HG02885 (cell line): Measurements from ENCODE around the gene SND1.
A peak's percentile ranks its signal among the peaks of the same experiment; 100 is the strongest.

ENCODE experiments used
- ATAC-seq: cut with Tn5 transposase; IDR thresholded peaks from one replicate; pipeline ENCODE4 v1.9.1; 2021; ENCODE audit warnings: mild to moderate bottlenecking; ENCODE audit not compliant: unreplicated experiment, poor library complexity

The SND1 gene

GRCh38 chr7:128132426-128133069, 480.6 kb downstream of the SND1 start:
- ATAC-seq = no peak

DNA sequence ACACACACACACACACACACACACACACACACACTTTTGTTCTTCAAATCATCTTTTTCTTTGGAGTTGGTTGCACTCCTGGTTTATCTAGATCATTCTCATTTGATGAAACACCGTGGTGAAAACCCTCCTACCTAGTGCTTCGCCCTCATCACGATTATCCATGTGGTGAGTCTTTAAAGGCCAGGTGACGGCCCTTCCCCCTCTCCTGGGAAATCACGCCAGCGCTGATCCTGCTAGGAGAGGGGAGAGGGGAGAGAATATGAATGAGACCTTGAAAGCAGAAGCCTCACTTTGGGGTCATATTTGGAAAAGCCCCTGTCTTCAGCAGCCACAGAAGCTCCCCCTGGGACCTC, 483.1 kb downstream of the SND1 start:
- ATAC-seq = no peak

DNA sequence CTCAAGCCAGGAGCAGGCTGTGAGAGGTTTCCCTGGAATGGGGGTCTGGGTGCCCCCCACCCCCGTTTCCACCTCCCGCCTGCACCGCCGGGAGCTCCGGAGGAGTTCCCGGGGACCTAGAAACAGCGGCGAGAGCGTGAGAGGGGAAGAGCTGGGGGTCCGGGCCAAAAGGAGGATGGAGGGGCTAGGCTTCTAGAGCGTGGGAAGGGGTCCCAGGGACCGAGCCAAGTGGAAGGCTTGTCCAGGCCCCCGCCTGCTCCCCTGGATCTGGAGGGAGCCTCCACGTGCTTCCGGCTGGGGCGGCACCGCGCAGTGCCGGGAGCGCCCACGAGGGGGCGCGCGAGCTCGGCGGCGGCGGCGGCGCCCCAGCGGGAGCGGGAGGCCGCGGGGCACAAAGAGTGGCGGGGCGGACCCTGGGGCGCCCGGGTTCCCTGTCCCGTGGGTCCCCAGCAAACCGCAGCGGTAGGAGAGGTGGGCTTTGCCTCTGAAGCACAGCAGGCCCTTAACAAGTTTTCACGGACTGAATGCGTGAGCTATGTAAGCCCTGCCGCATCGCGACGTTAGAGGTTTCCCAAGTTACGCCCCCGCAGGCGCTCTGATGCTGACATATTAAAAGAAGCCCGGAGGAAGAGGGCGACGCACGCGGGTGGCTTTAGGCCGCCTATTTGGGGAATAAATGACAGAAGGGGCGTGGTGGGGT, 483.7 kb downstream of the SND1 start:
- ATAC-seq = peak; percentile 94

DNA sequence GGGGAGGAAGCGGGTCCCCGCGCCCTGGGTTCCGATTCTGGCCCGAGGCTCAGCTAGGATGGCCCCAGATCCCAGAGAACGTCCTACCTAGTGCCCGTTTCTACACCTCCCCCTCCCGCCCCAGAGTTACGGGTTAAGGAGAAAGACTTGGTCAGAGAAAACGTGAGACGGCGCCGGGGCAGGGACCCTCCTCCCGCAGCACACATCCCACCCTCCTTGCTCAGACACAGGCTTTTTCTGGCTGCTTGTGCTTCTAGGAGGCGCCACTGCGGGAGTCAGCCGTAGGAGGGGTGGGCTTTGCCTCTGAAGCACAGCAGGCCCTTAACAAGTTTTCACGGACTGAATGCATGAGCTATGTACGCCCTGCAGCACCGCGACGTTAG, 484.2 kb downstream of the SND1 start:
- no peak for ATAC-seq

- ATAC-seq = no peak
Measured at GRCh38 chr7:128137181-128137580, 485.2 kb downstream of the SND1 start.

GRCh38 chr7:128139406-128139805, 487.4 kb downstream of the SND1 start:
- ATAC-seq = no peak

GRCh38 chr7:128141683-128142195, 489.7 kb downstream of the SND1 start:
- ATAC-seq = no peak
